HG02588 (cell line): Measurements from ENCODE around the gene LTN1.

ENCODE experiments used
- ATAC-seq: cut with Tn5 transposase; IDR thresholded peaks from one replicate; pipeline ENCODE4 v1.9.1; 2021; ENCODE audit warnings: mild to moderate bottlenecking, moderate library complexity; ENCODE audit not compliant: unreplicated experiment

LTN1 gene

DNA sequence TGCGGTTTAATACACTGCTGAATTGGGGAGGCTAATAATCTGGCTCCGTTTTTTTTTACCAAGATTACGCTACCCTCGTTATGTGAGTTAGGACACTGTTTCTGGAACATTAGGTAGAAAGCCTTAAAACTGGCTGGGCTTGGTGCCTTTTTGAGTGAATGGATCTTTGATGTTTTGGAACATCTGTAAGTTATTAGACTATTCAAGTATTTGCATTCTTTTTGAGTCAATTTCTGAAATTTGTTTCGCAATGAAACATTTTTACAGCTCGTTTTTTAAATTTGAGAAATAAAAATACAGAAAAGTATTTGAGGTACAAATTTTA, 106.9 kb downstream of the LTN1 start:
- no peak for ATAC-seq

DNA sequence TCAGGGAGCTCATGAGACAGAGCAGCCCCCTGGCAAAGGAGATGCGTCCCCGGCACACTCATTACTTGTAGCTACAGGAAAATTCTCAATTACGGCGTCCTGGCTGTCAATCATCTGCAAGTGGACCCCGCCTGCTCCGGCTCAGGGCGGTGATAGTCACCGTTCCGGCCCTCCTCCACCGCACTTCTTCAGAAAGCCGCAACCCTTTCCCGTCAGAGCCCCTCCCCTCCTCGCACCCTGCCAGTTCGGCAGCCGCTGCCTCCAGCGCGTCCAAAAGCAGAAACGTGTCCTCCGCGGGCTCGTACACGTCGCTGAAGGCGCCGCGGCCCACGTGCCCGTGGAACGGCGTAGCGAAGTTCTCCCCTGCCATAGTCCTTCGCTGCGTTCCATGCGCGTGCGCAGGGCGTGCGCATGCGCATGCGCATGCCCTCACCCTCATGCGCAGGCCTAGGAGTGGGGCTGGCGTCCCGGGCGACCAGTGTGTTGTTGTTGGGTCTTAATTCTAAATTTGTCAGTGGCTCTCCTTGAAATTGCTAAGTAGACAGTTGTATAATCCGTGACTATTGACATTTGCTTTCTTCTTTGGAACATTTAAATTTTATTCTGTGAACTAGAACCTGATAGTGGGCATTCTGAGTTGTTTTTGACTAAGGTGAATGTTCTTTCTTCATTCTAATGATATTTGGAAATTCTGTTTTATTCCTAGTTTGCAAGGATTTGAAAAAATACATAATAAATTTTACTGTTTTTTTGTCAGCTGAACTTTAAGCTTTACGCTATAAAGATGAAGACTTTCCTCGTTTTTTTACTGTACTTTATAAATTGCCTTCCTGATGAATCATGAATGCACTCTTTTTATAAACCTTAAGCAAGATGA, 107.5 kb downstream of the LTN1 start:
- peak; percentile 98 for ATAC-seq

DNA sequence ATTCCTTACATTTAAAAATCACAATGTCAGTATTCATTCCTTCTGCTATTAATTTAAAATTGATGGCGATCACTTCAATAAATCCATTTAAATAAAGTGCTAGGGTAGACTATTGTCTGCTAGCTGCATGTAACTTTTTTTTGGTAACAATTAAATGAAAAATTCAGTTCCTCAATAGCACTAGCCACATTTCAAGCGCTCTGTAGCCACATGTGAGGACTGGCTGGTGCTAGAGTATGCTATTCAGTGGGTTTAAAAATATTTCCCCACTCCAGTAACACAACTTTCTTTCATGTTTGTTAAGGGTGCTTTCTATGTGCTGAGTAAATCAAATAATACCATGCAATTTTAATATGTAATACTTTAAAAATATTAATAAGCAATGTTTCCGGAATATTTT, 108.2 kb downstream of the LTN1 start:
- ATAC-seq = no peak

DNA sequence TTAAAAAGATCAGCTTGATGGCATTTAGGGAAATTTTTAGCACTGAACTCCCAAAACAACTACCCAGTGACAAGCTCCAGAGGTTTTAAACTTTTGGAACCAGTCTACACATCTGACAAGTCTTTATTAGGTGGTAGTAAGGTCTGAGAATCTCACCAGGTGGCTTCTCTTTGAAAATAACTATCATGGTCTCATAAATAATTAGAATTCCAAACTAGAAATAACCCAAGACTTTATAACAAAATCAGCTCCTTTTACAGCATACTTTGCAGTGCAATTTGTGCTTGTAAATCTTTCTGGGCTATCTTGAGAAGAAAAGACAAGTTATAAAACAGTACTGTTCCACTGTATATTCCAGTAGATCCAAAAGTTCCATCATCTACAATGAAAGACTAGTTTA, 108.7 kb downstream of the LTN1 start:
- no peak for ATAC-seq

DNA sequence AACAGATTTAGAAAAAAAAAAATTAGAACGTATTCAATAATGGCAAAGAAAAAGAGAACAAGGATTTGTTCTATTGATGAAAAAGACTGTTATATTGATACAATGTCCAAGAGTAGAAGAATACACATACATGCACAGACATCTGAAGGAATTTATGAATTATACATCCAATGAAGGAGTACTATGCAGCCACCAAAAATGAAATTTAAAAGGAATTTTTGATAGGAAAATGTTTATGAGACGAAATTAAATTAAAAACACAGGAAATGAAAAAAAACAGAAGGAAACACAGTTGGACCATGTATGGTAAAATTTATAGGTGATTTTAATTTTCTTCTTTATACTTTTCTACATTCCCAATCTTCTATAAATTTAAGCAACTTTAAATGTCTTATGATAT, 110.3 kb downstream of the LTN1 start:
- ATAC-seq = no peak
